CD4-positive, alpha-beta T cell treated with Interleukin-6 at 100 ng/mL for 8 hours (primary cell): ENCODE data around the gene PGM2L1.
"Not testable (repeated sequence)": the region's sequence is repeated elsewhere in the genome, so short reads cannot be mapped to it uniquely, and the experiment has no call there.

Experiments
- DNase-seq: peaks from one replicate; pipeline ENCODE4 v3.0.0-alpha.2; 2020; ENCODE audit warnings: mixed read lengths, low spot score

The PGM2L1 gene

DNA sequence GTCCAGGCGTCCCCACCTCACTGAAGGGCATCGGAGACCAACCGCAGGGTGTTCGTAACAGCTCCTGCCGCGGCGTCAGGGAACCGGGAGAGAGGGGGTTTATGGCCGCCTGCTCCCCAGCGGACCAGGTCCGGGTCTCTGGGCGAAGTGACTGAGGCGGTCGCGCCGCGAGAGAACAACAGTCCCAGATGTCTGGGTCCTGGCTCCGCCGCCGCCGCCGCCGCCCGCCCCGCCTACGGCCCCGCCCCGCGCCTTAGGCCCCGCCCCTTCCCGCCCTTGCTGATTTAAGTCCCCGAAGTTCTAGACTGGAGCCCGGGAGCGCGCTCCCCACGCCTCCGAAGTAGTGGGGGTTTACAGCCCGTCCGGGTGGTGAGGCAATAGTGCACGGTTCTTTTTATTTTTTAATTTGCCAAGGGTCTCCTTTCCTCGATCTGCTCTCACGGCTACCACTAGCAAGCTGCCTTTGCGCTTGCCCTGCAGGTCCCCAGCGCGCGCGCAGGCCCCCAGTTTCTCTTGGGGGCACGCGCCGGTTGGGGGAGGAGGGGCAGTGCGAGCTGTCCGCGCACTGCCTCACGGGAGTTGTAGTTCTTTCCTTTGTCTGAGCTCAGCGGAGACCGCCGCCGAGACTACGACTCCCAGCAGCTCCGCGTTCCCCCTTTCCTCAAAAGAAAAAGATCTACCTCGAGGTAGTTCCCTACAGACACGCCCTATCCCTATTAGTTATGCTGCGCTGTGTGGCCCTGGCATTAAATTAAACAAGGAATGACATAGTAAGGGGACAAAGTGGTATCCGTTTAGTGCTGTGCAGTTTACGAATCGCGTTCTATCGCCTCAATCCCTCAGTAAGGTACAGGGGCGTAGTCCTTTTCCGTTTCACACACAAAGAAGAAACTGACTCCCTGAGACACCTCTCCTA lies at the start of gene PGM2L1:
Gene PGM2L1, minus strand, starts transcription at position 190 of the 916 bp plus-strand sequence. CDS start 272 bp downstream, outside the sequence.
- peak; percentile 92 for DNase-seq

GRCh38 chr11:74447720-74448119 lies 49.5 kb upstream of the PGM2L1 start:
- no peak for DNase-seq

- DNase-seq, result no peak
Observed at GRCh38 chr11:74446532-74446938, 48.3 kb upstream of the PGM2L1 start.

GRCh38 chr11:74444173-74444826 lies 46.1 kb upstream of the PGM2L1 start:
- no peak for DNase-seq

- DNase-seq, result no peak
Observed at GRCh38 chr11:74443071-74443864, 45.0 kb upstream of the PGM2L1 start.

DNA sequence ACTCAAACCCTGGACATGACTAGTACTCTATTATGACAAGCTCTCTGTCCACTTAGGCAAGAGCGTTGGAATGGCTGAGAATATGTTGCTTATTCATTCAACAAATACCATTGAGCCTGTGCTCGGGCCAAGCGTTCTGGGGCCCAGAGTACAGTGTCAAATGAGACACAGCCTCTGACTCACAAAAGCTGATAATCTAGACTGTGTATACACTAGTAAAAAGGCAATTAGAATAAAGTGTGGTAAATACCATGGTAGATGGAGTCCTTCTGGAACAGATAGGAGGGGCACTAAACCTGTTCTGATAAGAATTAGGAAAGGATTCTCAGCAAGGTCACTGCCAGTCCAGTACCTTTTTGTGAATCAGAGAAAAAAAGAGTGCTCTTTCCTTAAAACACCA lies 44.4 kb upstream of the PGM2L1 start:
- DNase-seq, result no peak

- DNase-seq, result no peak
Observed at GRCh38 chr11:74438681-74439080, 40.4 kb upstream of the PGM2L1 start.

GRCh38 chr11:74437441-74438042 lies 39.3 kb upstream of the PGM2L1 start:
- DNase-seq, result no peak

- DNase-seq, result no peak
Observed at GRCh38 chr11:74434528-74434927, 36.3 kb upstream of the PGM2L1 start.

GRCh38 chr11:74429205-74429604 lies 31.0 kb upstream of the PGM2L1 start:
- no peak for DNase-seq

GRCh38 chr11:74427384-74427886 lies 29.2 kb upstream of the PGM2L1 start:
- no peak for DNase-seq

- DNase-seq, result no peak
Observed at GRCh38 chr11:74425100-74425499, 26.9 kb upstream of the PGM2L1 start.

DNA sequence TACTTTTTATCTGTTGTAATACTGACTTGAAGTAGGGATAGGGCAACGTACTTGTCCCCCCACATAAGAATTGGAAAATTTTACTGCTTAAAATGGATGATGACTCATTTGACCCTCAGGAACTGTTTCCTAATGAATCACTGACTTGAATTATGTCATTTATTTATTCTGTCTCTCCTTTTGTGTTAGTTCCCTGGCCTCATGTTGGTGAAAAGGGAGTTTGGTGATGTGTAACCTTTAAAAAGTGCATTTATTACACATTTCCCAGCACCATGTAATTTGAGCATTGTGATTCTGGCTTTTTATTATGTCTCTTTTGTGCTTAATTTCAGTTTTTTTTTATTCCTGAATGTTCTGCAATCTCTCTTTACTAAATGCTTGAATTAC lies 20.3 kb upstream of the PGM2L1 start:
- no peak for DNase-seq

GRCh38 chr11:74417860-74418508 lies 19.8 kb upstream of the PGM2L1 start:
- DNase-seq, result no peak

- no peak for DNase-seq
Observed at GRCh38 chr11:74417379-74417804, 19.2 kb upstream of the PGM2L1 start.

DNA sequence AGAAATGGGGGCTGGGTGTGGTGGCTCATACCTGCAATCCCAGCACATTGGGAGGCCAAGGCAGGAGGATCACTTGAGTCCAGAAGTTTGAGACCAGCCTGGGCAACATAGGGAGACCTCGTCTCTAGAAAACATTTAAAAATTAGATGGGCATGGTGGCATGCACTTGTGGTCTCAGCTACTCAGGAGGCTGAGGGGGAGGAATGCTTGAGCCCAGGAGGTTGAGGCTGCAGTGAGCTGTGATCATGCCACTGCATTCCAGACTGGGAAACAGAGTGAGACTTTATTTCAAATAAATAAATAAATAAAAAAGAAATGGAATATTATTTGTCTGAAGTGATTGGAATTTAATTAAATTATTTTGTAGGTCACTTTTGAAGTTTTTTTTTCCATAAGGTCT lies 18.7 kb upstream of the PGM2L1 start:
- DNase-seq, result not testable (repeated sequence)

DNA sequence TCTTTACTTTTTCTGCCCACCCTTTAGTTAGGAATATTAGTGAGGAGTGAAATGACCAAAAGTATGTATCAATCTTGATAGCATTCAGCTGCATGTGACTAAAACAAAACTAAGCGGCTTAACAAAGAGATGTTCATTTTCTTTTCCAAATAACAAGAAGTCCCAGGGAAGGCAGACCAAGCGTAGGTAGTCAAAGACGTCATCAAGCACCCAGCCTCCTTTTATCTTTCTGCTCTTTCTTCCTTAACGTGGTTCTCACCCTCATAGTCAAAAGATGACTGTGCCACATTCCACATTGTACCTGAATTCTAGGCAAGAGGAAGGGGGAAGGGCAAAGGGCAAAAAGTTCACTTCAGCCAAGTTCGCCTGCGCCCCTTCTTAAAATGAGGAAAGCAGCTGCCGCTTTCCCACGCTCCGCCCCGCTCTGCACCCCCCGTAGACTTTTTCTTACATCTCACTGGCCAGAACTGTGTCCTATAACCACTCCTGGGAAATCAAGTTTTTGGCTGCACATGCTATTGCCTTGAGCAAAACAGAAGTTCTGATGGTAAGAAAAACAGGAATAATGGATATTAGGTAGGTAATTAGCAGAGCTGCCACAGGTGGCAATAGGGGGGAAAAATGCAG lies 14.6 kb upstream of the PGM2L1 start:
- DNase-seq, result no peak

GRCh38 chr11:74412321-74412720 lies 14.1 kb upstream of the PGM2L1 start:
- no peak for DNase-seq

- no peak for DNase-seq
Observed at GRCh38 chr11:74409633-74410032, 11.4 kb upstream of the PGM2L1 start.

GRCh38 chr11:74403607-74404321 lies 5.5 kb upstream of the PGM2L1 start:
- DNase-seq, result no peak
